SK-N-MC (cell line): ENCODE measurements around the gene PRSS27.

Experiments
- EZH2 ChIP-seq: fragments of 200-600 bp; sonication (generic); IDR thresholded peaks from one replicate; pipeline ENCODE4 v1.6.1; 2017; ENCODE audit warnings: antibody characterized with exemption
- POLR2AphosphoS5 ChIP-seq: IDR thresholded peaks from 2 replicates; pipeline ENCODE4 v1.6.1; 2012; ENCODE audit warnings: mild to moderate bottlenecking, low read depth, low read length, borderline replicate concordance

- no peak for TF ChIP-seq EZH2
- TF ChIP-seq POLR2AphosphoS5 = no peak
Measured at GRCh38 chr16:2708290-2708639, 11.8 kb downstream of the PRSS27 start.
